Psoas muscle (tissue), 8 donors: ENCODE data around the gene USP37. TPM values are rescaled to one million over a fixed set of nuclear protein-coding genes. Genes with fewer than 3 reads are reported as not detected.

Source experiments
- ATAC-seq, 4 donors: fragments of 200-7000 bp; cut with Tn5 transposase; one replicate each; pipeline ENCODE4 v1.9.1; 2020; ENCODE audit warnings: moderate library complexity in 3 of 4, mild to moderate bottlenecking in 2 of 4
- DNase-seq, 2 donors: peaks; one replicate each; pipeline ENCODE4 v3.0.0-alpha.2; 2020
- H3K27ac ChIP-seq: fragments of 200-600 bp; one replicate; pipeline ENCODE4 v1.8.0; 2022
- H3K27me3 ChIP-seq, 3 donors: fragments of 200-600 bp in 1 of 3; one replicate each; pipeline versions ENCODE4 v1.6.1 to v1.8.0; 2013 to 2022; ENCODE audit warnings: low read length in 2 of 3, mild to moderate bottlenecking in 2 of 3, moderate library complexity in 1 of 3; ENCODE audit not compliant: insufficient read depth in 3 of 3
- H3K36me3 ChIP-seq, 2 donors: fragments of 200-600 bp in 1 of 2; one replicate each; pipeline versions ENCODE4 v1.6.1 to v1.8.0; 2013 to 2022; ENCODE audit warnings: low read depth in 1 of 2, mild to moderate bottlenecking in 1 of 2, moderate library complexity in 1 of 2; ENCODE audit not compliant: insufficient read depth in 1 of 2
- H3K4me1 ChIP-seq: fragments of 200-600 bp; one replicate; pipeline ENCODE4 v1.8.0; 2022
- H3K4me3 ChIP-seq: fragments of 200-600 bp; one replicate; pipeline ENCODE4 v1.8.0; 2022; ENCODE audit warnings: mild to moderate bottlenecking
- H3K9me3 ChIP-seq: fragments of 200-600 bp; one replicate; pipeline ENCODE4 v1.8.0; 2022
- WGBS, 3 donors: extraction: QIAGEN DNeasy Blood & Tissue Kit; methylation state at CpG; one replicate each; pipeline versions ENCODE4 v1.1.6 to v1.1.7; 2013; 5-methylcytosine and 5-hydroxymethylcytosine counted together
- intact Hi-C, 2 donors: fragments of 100-400 bp; cut with DNase I; formaldehyde crosslinking; loops; one replicate each; pipeline versions ENCODE4 v1.11.0 to v1.14.2; 2022
- polyA plus RNA-seq, 3 donors: library from polyadenylated mRNA; stranded (reverse); fragments of 200-250 nt; gene quantifications; one replicate each; pipeline ENCODE4 v1.2.3, GENCODE V29; 2013
- total RNA-seq, 4 donors: library from RNA; stranded (reverse); fragmentation: NEBNext Ultra II Directional in 2 of 4; extraction: Animal tissue kit (Norgen Biotek cat#: 25700) in 2 of 4; gene quantifications; one replicate each; pipeline versions ENCODE4 v1.2.1 to v1.2.4, GENCODE V29; 2021 to 2023
- TF ChIP-seq, protein P1 (sequence below): fragments of 200-600 bp; IDR thresholded peaks from one replicate; pipeline ENCODE4 v1.8.0; 2022; ENCODE audit warnings: antibody characterized with exemption
- donor health status: healthy with polysubstance abuse.
- donor health status: DM: no; HTN: no; CAD: no; lungs with moderate emphysema.
- donor health status: Bipolar disorder and iron deficiency.
- donor health status: healthy.
- donor health status: DM: yes; HTN: yes; CAD: no.
- donor health status: DM: no; HTN: no; CAD: no.
- donor health status: DM: no; HTN: no; CAD: no.
- donor health status: DM: yes; HTN: yes; CAD: no.

Gene USP37
- total and polyA plus RNA-seq, 7 donors, result 2.1 to 10.0 (median 6.3) TPM

DNA sequence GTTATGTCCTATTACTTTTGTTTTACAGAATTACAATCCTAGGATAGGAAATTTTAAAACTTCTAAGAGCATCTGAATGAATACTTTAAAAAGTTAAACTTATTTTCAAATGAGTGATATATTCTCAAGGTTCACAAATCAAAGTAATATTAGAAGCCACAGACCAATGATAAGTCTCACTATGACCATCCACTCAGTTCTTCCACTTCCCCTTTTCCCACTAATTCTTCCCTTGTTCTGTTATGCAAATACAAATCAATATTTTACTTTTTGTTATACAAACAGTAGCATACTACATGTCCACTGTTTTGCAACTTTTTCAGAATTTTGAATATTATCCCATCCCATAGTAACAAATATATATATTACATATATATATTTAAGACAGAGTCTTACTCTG is 20.2 kb downstream of the USP37 start:
- TF ChIP-seq, protein P1, sequence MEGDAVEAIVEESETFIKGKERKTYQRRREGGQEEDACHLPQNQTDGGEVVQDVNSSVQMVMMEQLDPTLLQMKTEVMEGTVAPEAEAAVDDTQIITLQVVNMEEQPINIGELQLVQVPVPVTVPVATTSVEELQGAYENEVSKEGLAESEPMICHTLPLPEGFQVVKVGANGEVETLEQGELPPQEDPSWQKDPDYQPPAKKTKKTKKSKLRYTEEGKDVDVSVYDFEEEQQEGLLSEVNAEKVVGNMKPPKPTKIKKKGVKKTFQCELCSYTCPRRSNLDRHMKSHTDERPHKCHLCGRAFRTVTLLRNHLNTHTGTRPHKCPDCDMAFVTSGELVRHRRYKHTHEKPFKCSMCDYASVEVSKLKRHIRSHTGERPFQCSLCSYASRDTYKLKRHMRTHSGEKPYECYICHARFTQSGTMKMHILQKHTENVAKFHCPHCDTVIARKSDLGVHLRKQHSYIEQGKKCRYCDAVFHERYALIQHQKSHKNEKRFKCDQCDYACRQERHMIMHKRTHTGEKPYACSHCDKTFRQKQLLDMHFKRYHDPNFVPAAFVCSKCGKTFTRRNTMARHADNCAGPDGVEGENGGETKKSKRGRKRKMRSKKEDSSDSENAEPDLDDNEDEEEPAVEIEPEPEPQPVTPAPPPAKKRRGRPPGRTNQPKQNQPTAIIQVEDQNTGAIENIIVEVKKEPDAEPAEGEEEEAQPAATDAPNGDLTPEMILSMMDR, result no peak
- ATAC-seq, result no peak
- Histone ChIP-seq H3K9me3 (no peaks in the 10 kb centered on the region), H3K27ac (no peak overlapping the region), H3K36me3 (peaks cover 0 to 94% of the 10 kb centered on the region in 2 donors), H3K4me3 (no peak overlapping the region), H3K27me3 (no peaks in the 10 kb centered on the region), H3K4me1 (no peaks in the 10 kb centered on the region)
- intact Hi-C loops, result loop anchor here in 1 of 2 donors (10.0 kb wide), 1 partner anchor 53 kb away; no protein-coding TSS in a partner anchor
- no peak for DNase-seq

- ATAC-seq (no peak), DNase-seq (no peak)
- Histone ChIP-seq H3K36me3 (peaks cover 0 to 94% of the 10 kb centered on the region in 2 donors), H3K9me3 (no peaks in the 10 kb centered on the region), H3K4me3 (no peak overlapping the region), H3K27me3 (no peaks in the 10 kb centered on the region), H3K4me1 (no peaks in the 10 kb centered on the region), H3K27ac (no peak overlapping the region)
- intact Hi-C loops, result loop anchor here in 1 of 2 donors (10.0 kb wide), 1 partner anchor 53 kb away; no protein-coding TSS in a partner anchor
- TF ChIP-seq, protein P1, result no peak
Observed at GRCh38 chr2:218547511-218547910, 20.6 kb downstream of the USP37 start.

DNA sequence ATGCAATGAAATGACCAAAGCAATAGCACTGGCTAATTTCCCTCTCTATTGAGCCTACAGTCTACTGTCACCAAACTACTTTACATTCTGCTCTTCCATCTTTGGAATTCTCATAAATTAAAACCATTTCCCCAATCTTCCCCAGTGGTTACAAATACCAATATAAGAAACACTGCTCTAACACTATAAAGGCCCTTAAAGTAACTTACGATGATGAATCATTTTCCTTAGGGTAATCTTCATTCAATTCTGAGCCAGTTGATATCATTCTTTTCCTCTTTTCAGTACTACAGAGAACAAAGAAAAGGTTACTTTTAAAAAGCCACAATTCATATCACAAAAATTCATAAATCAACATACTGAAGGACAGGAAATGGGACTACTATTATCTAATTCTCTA is 22.1 kb downstream of the USP37 start:
- ATAC-seq, result no peak
- intact Hi-C loops, result loop anchor here in 1 of 2 donors (10.0 kb wide), 1 partner anchor 51 kb away; no protein-coding TSS in a partner anchor
- Histone ChIP-seq H3K9me3 (no peaks in the 10 kb centered on the region), H3K36me3 (peaks cover 4 to 94% of the 10 kb centered on the region in 2 donors), H3K4me1 (no peaks in the 10 kb centered on the region), H3K27ac (no peak overlapping the region), H3K27me3 (no peaks in the 10 kb centered on the region), H3K4me3 (no peak overlapping the region)
- TF ChIP-seq, protein P1, result no peak
- no peak for DNase-seq
- WGBS, 3 donors, result 95 to 98% (median 98%) methylated on average over 1 of the region's 1 CpG

- peaks cover 9 to 87% of the 10 kb centered on the region in 2 donors for H3K36me3 ChIP-seq
- H3K4me3 ChIP-seq, result no peak overlapping the region
- intact Hi-C loops, result loop anchor here in 1 of 2 donors (10.0 kb wide), 1 partner anchor 45 kb away; no protein-coding TSS in a partner anchor
- 92 to 96% (median 94%) methylated on average over 3 of the region's 3 CpGs for WGBS, 3 donors
- no peaks in the 10 kb centered on the region for H3K4me1 ChIP-seq
- ATAC-seq (no peak), DNase-seq (no peak)
- H3K27ac ChIP-seq, result no peak overlapping the region
- TF ChIP-seq, protein P1, result no peak
- no peaks in the 10 kb centered on the region for H3K9me3 ChIP-seq
- H3K27me3 ChIP-seq, result no peaks in the 10 kb centered on the region
Observed at GRCh38 chr2:218540015-218540414, 28.1 kb downstream of the USP37 start.
